DMS153 (cell line): ENCODE measurements around the gene NMNAT2.

Experiments
- DNase-seq: peaks from one replicate; lab custom pipeline; 2025; lab: John Stamatoyannopoulos, UW

The NMNAT2 gene

DNA sequence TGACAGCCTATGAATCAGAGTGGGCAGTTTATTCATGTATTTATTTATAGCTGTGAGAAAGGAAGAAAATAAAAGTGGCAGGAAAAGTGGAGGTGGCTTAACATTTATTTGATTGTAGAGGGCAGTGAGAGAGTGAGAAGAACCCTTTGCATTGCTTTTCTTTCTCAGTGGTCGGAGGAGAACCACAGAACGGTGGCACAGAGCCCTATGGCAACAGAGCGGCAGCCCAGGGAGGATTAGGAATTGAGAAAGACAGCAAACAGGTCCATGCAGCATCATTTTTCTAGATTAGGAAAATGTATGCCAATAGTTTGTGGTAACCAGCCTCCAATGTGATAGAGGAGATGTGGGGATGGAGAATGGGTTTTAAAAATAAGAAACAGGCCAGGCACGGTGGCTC, 53.1 kb downstream of the NMNAT2 start:
- DNase-seq = no peak

DNA sequence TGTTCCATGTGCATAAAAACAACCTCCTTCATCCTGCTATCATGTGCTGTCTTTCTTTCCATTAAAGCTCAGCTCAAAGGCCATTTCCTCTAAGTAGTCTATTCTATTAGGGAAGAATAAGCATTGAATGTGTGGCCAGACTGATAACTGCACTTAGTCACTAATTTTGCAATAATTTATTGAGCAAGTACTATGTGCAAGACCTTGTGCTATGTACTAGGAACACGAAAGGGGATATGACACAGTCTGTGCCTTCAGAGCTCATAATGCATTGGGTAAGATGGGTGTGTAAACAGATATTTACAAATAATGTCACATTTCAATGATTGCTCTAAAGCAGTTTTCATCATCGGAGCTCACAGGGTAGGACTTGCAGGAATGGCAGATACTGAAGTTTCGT, 54.2 kb downstream of the NMNAT2 start:
- DNase-seq = no peak

DNA sequence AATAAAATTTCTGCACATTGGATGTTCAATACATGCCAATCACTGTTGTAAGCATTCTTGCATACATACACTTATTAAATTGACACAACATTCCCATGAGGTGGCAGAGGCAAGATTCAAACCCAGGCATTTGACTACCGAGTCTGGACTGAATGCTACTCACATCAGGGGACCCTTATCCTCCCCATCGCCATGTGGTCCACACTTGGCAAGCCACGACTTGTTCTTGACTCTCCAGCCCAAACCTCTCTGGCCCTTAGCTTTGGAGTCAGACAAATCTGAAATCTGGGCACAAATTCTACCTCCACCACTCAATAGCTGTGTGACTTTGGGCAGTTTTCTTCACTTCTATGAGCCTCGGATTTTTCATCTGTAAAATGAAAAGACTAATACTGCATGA, 57.1 kb downstream of the NMNAT2 start:
- DNase-seq = no peak

GRCh38 chr1:183360473-183360872, 57.7 kb downstream of the NMNAT2 start:
- DNase-seq = no peak

GRCh38 chr1:183356534-183357182, 61.5 kb downstream of the NMNAT2 start:
- DNase-seq = no peak

DNA sequence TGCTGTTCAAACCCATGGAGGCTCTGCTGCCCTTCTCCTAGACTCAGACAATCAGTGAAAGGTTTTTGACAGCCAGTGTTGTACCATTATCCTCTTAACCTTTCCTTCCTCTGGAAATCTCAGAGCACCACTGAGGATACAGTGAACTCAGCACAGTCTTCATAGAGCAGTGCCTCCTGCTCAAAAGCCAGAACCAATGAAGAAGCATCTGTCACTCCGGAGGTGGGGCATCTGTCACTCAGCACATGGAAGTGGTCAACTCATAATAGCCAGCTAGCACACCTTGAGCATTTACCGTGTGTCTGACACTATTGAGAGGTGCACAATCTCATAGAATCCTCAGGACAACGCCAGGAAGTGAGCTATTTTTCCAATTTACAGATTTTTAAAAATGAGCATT, 62.4 kb downstream of the NMNAT2 start:
- no peak for DNase-seq

GRCh38 chr1:183355181-183355580, 63.0 kb downstream of the NMNAT2 start:
- no peak for DNase-seq

GRCh38 chr1:183353597-183353996, 64.6 kb downstream of the NMNAT2 start:
- no peak for DNase-seq

GRCh38 chr1:183349201-183349711, 68.9 kb downstream of the NMNAT2 start:
- DNase-seq = no peak

DNA sequence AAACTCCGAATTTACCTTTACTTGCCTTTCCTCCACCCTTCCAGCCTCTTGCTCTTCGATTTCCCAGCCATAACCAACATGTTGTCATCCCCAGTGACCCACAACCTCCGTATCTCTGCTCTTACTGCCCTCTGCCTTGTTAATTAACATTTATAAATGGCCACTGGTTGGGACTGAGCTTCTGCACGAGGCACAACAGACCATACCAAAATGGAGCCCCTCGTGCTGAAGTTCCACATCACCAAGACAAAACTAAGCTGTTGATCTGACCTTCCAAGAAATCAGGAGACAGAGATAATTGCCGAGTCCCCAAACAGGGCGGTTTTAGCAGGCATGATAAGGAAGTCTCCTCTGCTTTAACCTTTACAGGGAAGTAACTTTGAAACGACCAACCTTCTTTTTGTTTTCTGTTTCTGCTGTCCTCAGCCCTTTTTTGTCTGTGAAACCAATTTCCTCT, 71.9 kb downstream of the NMNAT2 start:
- no peak for DNase-seq

GRCh38 chr1:183339556-183340167, 78.5 kb downstream of the NMNAT2 start:
- DNase-seq = no peak

- DNase-seq = no peak
These were observed 87.0 kb downstream of the NMNAT2 start for GRCh38 chr1:183331091-183331742.

- DNase-seq = no peak
These were observed 87.8 kb downstream of the NMNAT2 start for GRCh38 chr1:183330335-183330734.

DNA sequence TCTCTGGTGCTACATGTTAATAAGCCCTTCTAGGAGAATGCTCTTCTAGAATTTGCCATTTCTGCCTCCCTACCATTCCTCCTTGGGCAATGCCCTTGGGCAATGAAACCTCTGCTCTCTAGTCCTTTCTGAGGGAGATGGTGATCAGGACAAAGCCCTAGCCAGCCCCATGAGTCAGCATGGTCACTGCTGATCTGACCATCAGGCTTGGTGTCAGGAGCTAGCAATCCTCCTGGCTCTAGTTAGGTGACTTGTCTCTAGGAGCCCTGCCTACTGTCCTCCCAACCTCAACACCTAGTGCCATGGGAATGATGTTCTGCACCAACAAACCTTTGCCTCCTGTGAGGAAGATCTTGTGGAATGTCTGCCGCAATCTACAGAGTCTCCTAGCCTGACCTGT, 89.8 kb downstream of the NMNAT2 start:
- no peak for DNase-seq

DNA sequence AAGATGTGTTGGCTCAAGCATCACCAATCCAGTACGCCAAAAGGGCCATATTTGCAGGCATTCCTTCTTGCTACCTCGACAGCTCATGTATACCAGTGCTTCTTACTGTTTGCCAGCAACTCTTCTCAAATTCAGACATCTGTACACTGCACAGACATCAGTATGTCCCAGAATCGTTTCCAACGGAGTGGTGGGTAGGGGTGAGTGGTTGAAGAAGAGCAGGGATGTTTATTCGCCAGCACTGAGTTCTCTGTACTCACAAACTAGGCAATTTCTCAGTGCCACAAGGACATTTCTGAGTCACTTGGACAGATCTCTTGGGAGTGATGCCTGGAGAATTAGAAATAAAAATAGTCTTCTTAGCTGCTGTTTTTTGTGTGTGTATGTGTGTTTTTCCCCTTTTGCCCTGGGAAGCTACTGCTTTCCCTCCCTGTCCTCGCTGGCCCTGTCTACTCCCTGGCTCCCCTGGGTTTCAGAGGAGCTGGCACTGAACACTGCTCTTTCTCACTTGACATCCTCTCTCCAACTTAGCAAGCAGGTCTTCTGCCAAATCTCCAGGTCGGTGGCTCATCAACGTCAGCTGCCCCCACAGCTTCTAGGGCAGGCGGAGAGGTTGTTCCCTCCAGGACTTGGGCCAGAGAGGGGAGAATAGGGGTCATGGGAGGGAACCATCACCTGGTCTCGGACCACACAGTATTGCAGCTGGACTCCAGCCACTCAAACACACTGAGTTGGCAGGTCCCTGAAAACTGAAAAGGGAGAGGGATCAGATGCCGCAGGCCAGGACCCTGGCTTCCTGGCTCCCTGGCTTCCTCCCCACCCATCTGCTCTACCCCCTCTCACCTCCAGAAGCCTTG, 90.5 kb downstream of the NMNAT2 start:
- no peak for DNase-seq

- no peak for DNase-seq
These were observed 94.1 kb downstream of the NMNAT2 start for GRCh38 chr1:183323849-183324683.

GRCh38 chr1:183319606-183320005, 98.6 kb downstream of the NMNAT2 start:
- no peak for DNase-seq

DNA sequence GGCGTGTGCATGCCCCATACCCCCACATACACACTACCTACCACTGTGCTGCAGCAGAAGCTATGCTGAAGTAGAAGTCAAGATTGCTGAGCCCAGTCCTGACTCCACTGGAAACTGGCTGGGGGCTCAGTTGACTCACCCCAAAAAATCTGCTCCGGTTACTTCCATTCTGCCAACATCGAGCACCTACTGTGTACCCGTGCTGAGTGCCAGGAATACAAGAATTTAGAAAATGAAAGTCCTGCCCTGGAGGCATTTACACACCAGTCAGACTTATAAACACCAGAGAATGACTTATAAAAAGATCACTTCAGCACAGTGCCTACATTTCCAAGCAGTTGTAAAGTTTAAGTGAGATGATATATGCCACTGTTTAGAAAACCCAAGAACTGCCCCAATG, 99.1 kb downstream of the NMNAT2 start:
- DNase-seq = no peak

DNA sequence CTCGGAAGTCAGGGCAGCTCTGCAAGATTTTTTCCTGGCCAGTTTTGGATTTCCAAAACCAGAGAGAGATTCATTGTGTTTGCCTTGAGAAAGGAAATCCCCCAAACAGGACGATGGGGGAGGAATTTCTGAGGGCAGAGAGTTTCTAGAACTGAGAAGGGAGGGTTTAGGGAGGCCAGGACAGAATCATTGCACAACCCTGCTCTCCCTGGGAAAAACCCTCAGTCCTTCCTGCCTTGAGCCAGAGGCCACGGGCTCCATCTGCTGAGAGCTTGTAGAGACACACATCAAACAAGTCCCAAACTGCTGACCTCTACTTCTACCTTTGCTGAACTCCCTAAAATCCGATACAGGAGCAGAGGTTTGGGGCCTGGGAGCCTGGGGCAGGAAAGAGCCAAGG, 99.7 kb downstream of the NMNAT2 start:
- DNase-seq = no peak

- DNase-seq = no peak
These were observed 102.0 kb downstream of the NMNAT2 start for GRCh38 chr1:183315991-183316758.

GRCh38 chr1:183313063-183313462, 105.1 kb downstream of the NMNAT2 start:
- no peak for DNase-seq
